ENCODE data around the gene MKLN1. TPM values are rescaled to one million over a fixed set of nuclear protein-coding genes. Genes with fewer than 3 reads are reported as not detected.

Gene MKLN1
- total RNA-seq, 2 experiments from 2014 or later: 38.5 TPM

DNA sequence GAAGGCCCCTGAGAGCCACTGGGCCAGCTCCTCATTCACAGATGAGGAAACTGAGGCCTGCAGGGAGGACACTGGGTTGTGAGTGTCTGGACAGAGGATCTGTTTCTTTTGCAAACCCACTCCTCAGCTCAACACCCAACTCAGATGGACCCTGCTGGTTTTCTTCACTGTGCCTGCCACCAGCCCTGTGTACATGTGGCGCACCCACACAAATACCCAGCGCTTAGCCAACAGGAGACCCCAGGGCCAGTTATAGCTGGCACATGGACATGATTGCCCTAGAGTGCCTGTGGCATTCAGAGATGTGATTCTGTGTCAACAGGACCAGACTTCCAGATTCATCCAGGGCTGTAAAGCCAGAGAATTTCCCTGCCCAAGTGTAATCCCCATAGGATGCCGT is 216.3 kb downstream of the MKLN1 start:
- peaks cover 2% of the 10 kb centered on the region for H3K4me1 Mint-ChIP-seq (ENCODE audit: low read depth)
- CTCF ChIA-PET: interaction anchor here (1.4 to 4.2 kb wide), 3 partner anchors 10 to 112 kb away, joined by 4 to 27 read pairs (median 14); no protein-coding TSS in a partner anchor
- no peak overlapping the region for H3K4me3 Mint-ChIP-seq
- DNase-seq (no peak), ATAC-seq (no peak)
- peaks cover 3% of the 10 kb centered on the region for H3K27me3 Mint-ChIP-seq
- intact Hi-C loops (cut with micrococcal nuclease): loop anchor here (10.0 kb wide), 1 partner anchor 111 kb away; no protein-coding TSS in a partner anchor
- no peak overlapping the region for H3K27ac Mint-ChIP-seq
- no peak for TF ChIP-seq CTCF (IDR thresholded peaks at IDR 0.05)
- POLR2A ChIA-PET: no interaction called here
- no peaks in the 10 kb centered on the region for H3K9me3 Mint-ChIP-seq
- H3K36me3 Mint-ChIP-seq (ENCODE audit: low read depth): no peaks in the 10 kb centered on the region

GRCh38 chr7:131544449-131545301 is 217.0 kb downstream of the MKLN1 start:
- intact Hi-C loops (cut with micrococcal nuclease): loop anchor here (10.0 kb wide), 1 partner anchor 110 kb away; no protein-coding TSS in a partner anchor
- H3K27ac Mint-ChIP-seq: no peak overlapping the region

DNA sequence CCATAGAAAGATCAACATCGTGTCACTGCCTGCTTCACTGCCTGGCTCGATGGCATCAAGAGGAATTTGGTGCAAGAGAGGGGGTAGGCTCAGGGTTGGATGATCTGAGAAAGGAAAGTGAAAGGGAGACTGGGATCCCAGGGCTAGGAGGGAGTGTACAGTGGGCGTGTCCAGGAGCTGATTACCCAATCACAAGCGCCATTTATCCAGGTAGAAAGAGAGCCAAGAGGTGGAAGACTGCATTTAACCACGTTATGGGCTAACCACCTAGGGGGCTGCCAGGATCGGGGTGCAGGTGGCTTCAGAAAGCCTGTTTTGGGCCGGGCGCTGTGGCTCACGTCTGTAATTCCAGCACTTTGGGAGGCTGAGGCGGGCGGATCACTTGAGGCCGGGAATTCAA is 218.4 kb downstream of the MKLN1 start:
- Mint-ChIP-seq H3K36me3 (ENCODE audit: low read depth) (no peaks in the 10 kb centered on the region), H3K4me1 (ENCODE audit: low read depth) (peaks cover 2% of the 10 kb centered on the region)
- intact Hi-C loops (cut with micrococcal nuclease): loop anchor here (10.0 kb wide), 1 partner anchor 109 kb away; no protein-coding TSS in a partner anchor

More at GRCh38 chr7:131544449-131545301, 217.0 kb downstream of the MKLN1 start:
- POLR2A ChIA-PET: no interaction called here
- no peaks in the 10 kb centered on the region for H3K9me3 Mint-ChIP-seq
- DNase-seq (peak; percentile 20), ATAC-seq (no peak)
- no peak for TF ChIP-seq CTCF (IDR thresholded peaks at IDR 0.05)
- CTCF ChIA-PET: interaction anchor here (1.3 to 4.2 kb wide), 5 partner anchors 9 to 111 kb away, joined by 3 to 27 read pairs (median 4); no protein-coding TSS in a partner anchor
- peaks cover 2% of the 10 kb centered on the region for H3K4me1 Mint-ChIP-seq (ENCODE audit: low read depth)
- H3K4me3 Mint-ChIP-seq: no peak overlapping the region
- H3K27me3 Mint-ChIP-seq: peaks cover 3% of the 10 kb centered on the region
- no peaks in the 10 kb centered on the region for H3K36me3 Mint-ChIP-seq (ENCODE audit: low read depth)

More for the DNA sequence above, 218.4 kb downstream of the MKLN1 start:
- Mint-ChIP-seq H3K27me3 (peaks cover 3% of the 10 kb centered on the region), H3K4me3 (no peak overlapping the region), H3K27ac (no peak overlapping the region), H3K9me3 (no peaks in the 10 kb centered on the region)
- DNase-seq: peak; percentile 9
- ATAC-seq: peak; percentile 46
- ChIA-PET POLR2A (no interaction called here), CTCF (interaction anchor here (0.9 to 4.2 kb wide), 16 partner anchors 8 to 110 kb away, joined by 3 to 27 read pairs (median 4); no protein-coding TSS in a partner anchor)
- no peak for TF ChIP-seq CTCF (IDR thresholded peaks at IDR 0.05)

Other genes starting within 250 kb of the MKLN1 start
- gene PODXL, start 228.8 kb downstream of the MKLN1 start, total RNA-seq: under 1 TPM; 0.45 to 0.51 TPM

Data from activated CD8-positive, alpha-beta T cell treated with anti-CD3 and anti-CD28 coated beads for 36 hours (primary cell).